Amniotic stem cell (primary cell): ENCODE measurements around the gene TSPAN17.

Experiments
- DNase-seq: peaks from one replicate; lab custom pipeline; 2025; lab: John Stamatoyannopoulos, UW

TSPAN17 gene

DNA sequence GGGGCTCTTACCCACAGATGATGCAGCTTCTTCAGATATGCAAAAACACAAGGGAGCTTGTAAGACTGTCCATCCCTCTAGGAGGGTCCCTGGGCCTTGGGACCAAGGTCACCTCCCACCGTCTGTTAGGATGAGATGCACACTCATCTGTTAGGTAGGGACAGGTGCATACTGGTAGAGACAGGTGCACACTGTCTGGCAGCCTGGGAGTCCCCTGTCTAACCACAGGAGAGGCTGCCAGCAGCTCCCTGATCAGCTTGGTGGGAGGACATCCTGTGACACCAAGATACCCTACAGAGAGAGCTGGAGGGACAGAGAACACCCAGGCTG, 13.2 kb downstream of the TSPAN17 start:
- DNase-seq, result no peak

DNA sequence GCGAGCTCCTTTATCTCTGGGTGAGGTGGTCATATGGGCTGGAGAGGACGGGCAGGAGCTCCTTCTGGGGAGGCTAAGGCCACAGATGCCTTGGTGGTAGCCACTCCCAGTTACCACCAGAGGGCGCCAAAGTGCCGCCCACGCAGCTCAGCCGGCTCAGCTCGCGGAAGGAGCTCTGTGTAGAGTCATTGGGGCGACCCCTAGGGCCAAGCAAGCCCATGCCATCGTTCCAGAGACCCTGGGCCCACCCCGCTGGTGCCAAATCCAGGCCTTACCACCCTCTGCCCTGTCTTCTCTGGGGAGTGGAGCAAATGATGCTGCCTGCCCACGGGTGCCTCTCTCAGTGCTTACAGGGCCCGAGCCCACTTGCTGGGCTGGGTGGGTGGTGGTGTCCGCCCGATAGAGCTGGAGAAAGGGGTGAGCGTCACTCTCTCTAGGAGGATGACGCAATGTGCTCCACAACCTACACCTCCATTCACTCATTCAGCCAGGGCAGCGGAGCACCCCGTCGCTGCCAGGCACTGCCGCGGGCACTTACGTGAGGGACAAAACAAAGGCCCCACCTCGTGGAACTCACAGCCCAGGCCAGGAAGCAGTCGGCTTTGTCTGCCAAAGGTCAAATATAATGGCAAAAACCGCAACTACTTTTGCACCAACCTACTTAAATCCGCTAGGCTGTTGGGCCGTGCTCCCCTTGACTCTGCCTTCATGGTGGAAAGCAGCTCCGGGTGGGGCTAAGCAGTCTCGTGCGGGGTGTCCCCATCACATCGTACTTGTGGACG, 13.8 kb downstream of the TSPAN17 start:
- DNase-seq, result peak; percentile 21

DNA sequence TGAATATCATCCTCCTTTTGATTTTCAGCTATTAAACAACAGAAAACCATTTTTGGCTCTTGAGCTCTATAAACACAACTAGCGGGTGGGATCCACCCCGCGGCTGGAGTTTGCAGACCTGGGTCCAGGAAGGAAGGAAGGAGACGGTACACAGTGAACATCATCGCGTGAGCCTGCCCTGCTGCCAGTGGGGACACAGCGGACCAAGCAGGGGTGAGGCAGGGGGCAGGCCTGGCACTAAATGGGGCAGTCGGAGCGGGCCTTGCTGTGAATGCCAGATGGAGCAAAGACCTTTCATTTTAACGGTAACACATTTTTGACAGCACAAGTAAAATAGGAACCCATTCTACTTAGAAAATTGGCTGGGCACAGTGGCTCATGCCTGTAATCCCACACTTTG, 14.4 kb downstream of the TSPAN17 start:
- DNase-seq, result no peak

DNA sequence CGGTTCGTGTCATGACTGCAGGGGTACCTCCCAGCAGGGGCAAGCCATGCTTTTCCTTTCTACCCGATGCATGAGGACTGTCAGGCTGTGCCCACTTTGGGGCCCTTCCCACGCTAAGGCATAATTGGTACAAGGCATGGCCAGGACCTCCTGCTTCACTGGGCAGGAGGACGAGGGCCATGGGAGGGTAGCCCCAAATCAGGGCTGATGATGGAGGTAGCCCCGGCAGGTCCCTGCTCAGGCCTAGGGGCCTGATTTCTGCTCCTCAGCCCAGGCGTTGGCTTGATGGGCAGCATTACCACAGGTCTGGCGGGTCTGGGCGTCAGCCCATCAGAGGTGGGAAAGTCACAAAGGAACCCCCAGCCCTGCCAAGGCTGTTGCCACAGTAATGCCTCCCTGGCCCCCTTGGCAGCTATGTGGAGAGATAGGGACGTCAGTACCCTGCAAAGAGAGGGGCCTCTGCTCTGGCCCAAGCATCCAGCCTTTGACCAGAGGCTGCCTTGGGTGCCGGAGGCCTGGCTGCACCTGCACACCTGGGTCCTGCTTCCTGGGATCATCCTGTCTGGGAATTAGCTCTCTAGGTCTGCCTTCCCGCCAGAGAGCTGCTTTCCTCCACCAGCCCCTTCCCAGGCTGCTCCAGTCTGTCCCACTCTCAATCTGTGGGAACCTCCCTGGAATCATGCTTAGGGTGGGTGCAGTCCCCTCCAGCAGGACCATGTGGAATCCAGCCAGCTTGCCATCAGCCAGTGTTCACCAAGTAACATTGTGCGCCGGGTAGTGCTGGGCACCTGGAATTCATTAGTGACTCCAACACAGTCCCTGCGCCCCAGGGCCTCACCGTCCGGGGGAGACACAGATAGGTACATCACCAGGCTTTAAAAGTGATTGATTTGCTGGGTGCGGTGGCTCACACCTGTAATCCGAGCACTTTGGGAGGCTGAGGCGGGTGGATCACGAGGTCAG, 15.4 kb downstream of the TSPAN17 start:
- DNase-seq, result no peak

DNA sequence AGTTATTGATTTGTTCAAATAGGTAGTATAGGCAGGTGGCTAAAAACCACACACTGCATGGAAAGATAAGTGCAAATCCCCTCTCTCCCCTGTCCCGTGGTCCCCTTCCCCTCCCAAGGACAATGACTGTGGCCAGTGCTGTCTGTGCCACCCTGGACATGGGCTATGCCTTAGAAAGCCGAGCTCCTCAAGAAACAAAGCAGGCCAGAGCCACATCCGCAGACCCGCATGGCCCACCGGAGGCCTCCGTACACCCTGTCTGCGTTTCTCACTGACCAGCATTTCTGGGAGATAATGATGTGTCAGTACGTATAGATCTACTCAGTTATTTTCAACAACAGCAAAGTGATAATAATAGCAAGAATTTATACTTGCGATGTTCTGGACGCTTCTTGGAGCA, 16.3 kb downstream of the TSPAN17 start:
- no peak for DNase-seq

DNA sequence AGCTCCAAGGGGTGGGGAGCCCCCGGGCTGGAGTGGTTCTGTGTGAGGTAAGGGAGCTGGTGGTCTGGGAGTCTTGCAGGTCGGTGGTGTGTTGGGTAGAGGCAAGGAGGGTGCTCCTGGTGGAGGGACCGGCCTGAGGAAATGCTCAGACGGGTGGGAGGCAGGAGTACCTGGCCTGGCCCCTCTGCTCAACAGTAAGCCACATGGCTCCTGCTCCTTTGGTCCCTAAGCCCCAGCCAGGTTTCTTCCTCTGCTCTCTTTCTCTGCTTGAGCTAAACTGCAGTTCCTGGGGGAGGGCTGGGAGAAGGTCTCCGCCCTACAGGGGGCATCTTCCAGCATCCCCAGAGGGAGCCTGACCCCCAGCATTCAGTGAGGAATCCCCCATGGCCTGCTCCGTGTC, 17.2 kb downstream of the TSPAN17 start:
- DNase-seq, result no peak

DNA sequence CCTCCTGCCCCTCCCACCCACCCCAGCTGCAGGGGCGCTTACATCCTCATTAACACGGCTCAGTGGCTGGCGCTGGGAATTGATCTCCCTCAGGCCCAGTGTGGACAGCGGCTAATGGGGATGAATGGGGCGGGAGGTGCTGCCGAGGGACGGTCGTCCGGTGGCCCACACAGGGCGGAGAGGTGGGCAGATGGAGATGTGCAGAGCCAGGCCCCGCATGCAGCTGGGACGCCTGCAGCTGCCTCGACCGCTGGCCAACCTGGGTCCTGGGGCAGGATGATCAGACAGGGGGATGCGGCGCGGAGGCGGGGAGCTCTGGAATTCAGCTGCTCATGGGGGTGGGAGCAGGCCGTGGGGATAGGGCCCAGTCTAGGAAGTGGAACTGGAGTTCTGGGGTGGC, 17.6 kb downstream of the TSPAN17 start:
- no peak for DNase-seq

DNA sequence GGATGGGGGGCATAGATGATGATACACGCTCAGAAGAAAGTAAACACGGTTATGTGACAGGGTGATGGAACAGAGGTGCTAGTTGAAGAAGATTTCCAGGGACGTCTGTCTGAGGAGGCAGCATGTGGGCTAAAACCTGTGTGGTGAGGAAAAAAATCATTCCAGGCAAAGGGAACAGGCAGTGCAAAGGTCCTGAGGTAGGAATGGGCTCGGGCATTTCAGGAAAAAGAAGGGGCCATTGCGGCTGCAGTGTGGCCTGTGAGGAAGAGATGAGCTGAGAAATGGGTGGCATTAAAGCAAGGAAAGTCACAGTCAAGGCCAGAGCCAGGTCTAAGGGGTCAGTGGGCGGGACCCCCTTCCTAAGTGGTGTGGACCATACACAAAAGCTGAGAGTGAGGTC, 18.2 kb downstream of the TSPAN17 start:
- no peak for DNase-seq

DNA sequence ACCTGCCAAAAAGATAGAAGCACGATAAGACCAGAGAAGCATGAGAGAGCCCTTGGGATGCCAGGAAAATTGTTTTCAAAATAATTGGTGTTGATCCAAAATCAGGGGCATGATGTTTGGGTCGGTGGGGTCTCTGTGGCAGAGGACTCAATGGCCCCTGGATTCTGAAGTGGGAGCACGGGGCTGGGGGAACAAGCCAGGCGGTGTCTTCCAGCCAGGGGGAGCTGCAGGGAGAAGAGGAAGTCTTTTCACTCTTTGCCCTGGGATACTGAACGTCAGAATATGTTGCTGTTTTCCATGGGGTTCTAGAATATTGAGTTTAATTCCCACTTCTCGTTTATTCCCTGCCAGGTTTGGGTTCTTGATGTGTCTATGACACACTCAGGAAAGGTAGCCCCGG, 20.4 kb downstream of the TSPAN17 start:
- DNase-seq, result no peak

DNA sequence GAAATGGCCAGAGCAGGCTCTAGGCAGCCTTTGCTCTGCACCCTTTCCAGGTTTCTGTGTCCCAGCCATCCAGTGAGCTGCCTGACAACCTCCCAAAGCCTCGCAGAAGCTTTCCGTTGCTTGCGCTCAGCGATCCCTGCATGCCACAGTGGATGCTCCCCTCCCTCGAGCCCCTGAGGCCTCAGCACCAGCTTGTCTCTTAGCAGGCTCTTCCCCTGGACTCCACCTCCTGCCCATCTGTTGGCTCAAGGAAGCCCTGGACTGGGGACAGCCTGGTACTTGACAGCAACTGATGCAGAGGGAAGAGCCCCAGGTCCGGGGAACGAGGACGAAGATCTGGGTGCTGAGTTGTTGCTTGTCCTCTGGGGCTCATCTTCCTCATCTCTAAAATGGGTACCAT, 23.2 kb downstream of the TSPAN17 start:
- DNase-seq, result no peak

DNA sequence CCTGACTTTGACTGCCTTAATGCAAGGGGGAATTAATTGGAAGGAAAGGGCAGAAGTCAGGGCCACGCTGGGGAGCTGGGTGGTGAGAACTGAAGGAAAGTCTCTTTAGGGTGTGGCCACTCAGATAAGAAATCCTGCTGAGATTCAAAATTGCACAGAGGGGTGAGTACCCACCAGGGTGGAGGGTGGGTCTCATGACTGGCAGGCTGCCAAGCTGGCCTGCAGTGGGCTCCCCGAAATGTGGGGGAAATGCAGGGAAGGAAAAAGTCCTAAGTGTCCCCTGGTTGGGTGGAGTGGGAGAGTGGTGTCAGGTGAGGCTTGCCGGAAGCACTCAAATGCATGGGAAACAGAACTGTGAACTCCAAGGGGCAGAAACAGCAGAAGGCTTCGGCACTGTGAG, 24.1 kb downstream of the TSPAN17 start:
- no peak for DNase-seq

DNA sequence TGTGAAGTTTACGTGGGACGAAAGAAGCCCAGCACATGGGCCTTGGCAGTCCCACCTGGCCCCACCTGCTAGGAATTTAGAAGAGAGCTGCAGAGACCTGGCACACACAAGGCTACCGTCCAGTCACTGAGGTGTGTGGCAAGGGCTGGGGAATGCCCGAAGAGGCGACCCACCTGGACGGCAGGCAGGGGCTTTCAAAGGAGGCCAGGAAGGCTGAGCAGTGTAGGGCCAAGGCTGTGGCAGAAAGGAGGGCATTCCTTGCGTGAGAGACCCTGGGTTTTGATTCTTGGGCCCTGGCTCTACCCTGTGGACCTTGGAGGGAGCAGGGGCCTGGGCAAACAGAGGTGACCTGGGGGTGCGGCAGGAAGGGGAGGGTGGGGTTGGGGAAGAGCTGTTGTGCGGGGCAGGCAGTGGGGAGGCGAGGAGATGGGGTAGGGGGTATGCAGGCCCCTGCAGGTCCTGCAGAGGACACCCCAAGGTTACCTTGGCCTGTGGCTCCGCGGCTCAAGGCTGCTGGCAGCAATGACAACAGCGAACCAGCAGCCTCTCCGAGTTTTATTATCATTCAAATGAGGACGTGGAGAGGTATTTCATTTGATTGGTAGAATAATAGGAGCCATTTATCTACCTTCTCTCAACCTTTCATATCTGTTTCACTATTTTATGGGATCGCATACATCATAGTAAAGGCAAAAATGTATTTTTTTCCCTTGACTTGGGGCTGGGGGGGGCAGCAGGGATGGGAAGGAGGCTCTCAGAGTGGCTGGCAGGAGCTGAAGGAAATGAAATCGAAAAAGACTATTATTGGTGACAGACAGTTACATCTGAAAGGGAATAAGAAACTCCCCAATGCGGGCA, 24.8 kb downstream of the TSPAN17 start:
- DNase-seq, result no peak

DNA sequence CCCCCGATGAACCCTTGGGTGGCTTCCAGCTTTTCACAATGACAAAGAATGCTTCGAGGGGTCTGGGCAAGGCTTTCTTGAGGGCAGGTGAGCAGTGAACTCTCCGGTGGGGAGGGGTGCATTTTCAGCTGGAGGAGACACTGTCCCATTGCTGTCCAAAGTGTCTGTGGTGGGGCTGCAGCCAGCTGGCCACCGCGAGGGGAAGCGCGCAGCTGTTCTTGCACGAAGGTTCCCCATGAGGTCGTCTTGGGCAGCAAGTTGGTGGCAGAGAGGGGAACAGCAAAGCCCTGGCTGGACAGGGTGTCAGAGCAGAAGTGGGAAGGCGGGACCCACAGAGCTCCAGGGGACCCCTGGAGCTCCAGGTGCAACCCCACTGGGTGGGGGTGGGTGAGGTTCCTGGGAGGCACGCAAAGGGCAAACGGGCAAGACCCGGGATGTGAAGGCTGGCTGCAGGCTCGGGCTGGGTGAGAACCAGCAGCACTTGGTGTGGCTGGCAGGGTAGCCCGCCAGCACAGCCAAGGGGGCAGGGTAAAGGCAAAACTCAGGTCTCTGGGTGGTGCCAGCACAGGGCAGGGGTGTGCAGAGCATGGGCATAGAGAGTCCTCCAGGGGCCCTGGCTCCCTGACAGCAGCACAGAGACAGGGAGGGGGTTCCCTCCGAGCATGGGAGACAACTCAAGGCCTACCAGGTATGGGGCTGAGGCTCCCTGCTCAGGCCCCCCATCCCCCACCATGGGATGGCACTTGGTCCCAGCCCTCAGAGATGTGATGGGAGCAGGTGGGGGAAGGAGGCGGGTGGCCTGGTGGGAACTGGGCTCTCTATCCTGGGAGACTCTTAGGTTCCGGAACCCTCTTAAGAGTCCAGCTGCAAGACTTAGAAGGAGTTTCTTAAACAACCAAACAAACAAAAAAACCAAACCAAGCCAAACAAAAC, 26.6 kb downstream of the TSPAN17 start:
- DNase-seq, result no peak

DNA sequence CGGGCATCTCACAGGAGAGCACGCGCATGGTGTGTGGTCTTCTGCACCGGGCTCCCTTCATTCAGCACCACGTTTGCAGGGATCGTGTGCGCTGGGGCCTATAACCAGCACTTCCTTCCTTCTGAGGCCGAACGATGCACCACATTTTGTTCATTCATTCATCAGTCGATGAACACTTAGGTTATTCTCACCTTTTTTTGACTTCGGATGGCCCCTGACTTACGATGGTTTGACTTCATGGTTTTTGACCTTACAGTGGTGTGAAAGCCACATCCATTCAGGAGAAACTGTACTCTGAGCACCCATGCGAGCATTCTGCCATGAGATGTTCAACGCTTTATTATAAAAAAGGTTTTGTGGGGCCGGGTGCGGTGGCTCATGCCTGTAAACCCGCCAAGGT, 27.5 kb downstream of the TSPAN17 start:
- no peak for DNase-seq

DNA sequence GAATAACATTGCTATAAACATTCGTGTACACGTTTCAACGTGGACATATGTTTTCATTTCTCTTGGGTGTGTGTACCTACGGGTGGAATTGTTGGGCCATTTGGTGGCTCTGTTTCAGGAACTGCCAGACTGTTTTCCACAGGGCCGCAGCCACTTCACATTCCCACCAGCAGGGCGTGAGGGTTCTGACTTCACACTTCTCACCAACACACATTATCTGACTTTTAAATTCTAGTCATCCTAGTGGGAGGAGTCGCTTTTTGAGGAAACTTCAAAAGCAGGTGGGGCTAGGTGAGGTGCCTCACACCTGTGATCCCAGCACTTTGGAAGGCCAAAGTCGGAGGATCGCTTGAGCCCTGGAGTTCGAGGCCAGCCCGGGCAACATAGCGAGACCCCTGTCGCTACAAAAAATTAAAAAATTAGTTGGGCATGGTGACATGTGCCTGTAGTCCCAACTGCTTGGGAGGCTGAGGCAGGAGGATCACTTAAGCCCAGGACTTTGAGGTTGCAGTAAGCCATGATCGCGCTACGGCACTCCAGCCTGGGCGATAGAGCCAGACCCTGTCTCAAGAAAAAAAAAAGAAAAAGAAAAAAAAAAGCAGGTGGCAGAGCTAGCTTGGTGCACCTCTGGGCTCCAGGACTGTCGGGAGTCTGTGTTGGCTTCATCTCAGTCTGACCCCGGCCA, 28.5 kb downstream of the TSPAN17 start:
- no peak for DNase-seq

DNA sequence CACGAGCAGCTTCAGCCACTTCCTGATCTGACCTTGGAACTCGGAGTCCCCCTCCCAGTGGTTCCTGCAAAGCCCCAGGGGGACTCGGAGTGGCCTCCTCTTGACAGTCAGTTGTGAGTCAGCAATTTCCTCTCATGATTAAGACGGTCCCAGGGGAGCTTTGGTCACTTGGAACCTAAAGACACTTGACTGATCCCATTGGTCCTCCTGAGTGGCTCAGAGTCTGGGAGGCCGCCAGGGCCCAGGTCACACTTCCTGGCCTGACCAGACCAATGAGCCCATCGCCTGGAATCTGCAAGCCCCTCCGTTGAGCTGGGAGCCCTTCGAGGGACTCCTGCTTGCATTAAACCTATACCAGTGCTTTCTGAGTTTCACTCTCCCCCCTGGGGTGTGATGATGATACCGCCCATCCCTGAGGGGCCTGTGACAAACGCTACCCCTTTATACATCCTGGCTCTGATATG, 29.1 kb downstream of the TSPAN17 start:
- peak; percentile 32 for DNase-seq

DNA sequence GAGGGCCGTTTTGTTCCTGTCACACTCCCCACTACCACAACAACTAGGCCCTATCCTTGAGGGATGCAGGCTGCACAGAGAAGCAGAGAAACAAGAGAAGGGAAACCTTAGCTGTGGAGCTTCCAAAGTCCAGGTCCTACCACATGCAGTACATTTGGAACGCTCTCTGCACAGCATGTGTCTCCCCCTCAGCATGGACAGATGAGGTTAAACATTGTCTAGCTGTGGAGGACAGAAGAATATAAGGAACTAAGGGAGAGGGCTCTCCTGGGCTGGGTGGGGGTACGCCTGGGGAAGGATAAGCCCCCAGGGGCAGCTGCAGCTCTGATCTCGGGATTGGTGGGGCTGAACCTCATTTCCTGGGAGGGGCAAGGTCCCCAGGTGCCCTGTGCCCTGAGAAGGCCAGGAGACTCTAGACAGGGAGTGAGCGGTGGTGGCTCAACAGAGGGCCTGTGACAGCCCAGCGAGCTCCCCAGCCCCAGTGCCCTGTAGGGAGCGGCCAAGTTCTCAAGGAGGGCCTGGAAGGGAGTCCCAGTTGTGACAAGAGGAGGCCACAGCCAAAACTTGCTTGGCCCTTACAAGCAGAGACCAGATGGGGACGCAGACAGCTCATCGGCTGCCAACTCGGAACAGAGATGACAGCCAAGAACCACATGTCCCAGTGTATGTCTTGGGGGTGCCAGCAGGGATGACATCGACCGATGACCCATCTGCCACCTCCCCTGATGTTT, 30.1 kb downstream of the TSPAN17 start:
- no peak for DNase-seq

DNA sequence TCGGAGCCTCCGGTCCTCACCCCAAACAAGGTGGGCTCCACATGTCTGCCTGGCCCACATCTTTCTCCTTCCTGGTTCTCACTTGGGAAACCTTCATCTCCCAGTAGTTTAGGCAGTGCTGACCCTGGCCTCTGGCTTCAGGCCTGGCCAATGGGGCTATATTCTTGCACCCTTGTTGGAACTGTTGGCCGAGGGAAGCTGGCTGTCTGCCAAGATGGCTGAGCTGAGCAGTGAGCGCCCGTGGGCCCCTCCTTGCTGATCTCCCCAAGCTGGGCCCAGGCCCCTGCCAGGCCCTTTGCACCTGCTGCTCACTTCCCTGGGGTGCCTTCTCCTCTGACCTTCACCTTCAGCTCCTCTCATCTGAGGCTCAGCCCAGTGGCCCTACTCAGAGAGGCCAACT, 31.3 kb downstream of the TSPAN17 start:
- DNase-seq, result no peak

DNA sequence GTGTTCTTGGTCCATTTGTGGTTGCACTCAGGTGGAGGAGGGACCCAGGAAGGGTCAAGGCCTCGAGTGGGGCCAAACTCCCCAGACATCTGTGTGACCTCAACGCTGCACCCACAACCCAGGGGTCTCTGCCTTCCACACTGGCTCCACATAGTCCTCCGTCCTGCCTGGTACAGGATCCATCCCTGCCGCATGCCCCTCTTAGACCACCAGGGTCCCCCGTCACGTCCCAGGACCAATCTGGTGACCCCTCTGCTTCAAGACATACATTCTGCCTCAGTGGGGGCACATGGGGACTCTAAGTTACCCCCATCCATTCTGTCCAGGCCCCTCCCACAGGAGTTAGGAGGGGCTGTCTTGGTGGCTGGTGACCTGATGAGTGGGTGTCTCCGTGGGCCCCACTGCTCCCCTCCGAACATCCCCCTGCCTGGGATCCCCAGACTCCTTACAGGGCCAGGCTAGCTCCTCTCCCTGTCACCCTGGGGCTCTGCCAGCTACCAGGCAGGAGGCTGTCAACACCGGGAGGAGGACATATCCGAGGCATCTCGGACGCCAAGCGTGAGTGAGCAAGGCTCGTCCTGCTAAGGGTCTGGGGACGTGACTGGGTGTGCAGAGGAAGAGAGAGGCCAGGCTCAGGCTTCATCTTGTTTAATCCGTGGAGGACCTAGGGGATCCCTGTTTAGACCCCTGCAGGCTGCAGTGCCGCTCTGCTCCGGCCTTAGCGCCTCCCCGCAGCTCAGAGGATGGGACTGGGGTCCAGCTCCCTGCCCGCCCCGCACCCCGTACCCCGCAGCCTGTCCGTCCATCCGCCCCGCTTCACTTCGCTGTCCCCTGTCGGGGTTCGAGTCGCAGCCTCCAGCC, 32.3 kb downstream of the TSPAN17 start:
- no peak for DNase-seq
